ENCODE results near the gene RNF39. TPM values are rescaled to one million over a fixed set of nuclear protein-coding genes. Genes with fewer than 3 reads are reported as not detected.

Gene RNF39
- total RNA-seq, 1 experiment from 2014 or later = not detected

GRCh38 chr6:30063315-30063714 is 12.3 kb downstream of the RNF39 start:
- Histone ChIP-seq H3K36me3 (ENCODE audit: insufficient read depth, low read length, poor library complexity, severe bottlenecking) (peaks cover 8% of the 10 kb centered on the region), H3K27ac (ENCODE audit: low read depth, low read length, poor library complexity, severe bottlenecking) (no peak overlapping the region), H3K4me1 (ENCODE audit: insufficient read depth, low read length, poor library complexity, severe bottlenecking) (peaks cover 28% of the 10 kb centered on the region), H3K27me3 (replicated peaks; ENCODE audit: insufficient read depth, low read depth, low read length, poor library complexity) (no peaks in the 10 kb centered on the region), H3K4me3 (ENCODE audit: low read depth, low read length, poor library complexity, severe bottlenecking) (no peak overlapping the region), H3K9me3 (ENCODE audit: low read depth, low read length, poor library complexity, severe bottlenecking) (no peaks in the 10 kb centered on the region)
- POLR2A ChIA-PET (ENCODE audit: low non-redundant PET) = no interaction called here
- no peak for TF ChIP-seq CTCF (conservative IDR thresholded peaks at IDR 0.05; ENCODE audit: low read depth, low read length)
- TF ChIP-seq EZH2 (IDR thresholded peaks at IDR 0.05; ENCODE audit: borderline replicate concordance, low read depth, low read length, poor library complexity, severe bottlenecking) = no peak
- intact Hi-C loops (cut with micrococcal nuclease; ENCODE audit: unreplicated experiment) = no loop called here
- no peak for DNase-seq (ENCODE audit: low spot score)
- CTCF ChIA-PET = no interaction called here
- BruUV-seq (replicated peaks) = no TSS peak

GRCh38 chr6:30062471-30063178 is 12.9 kb downstream of the RNF39 start:
- DNase-seq (ENCODE audit: low spot score) = no peak
- ChIA-PET POLR2A (ENCODE audit: low non-redundant PET) (no interaction called here), CTCF (interaction anchor here (0.7 kb wide), 1 partner anchor 30 kb away, joined by 3 read pairs; no protein-coding TSS in a partner anchor)
- H3K36me3 ChIP-seq (ENCODE audit: insufficient read depth, low read length, poor library complexity, severe bottlenecking) = peaks cover 8% of the 10 kb centered on the region
- TF ChIP-seq EZH2 (IDR thresholded peaks at IDR 0.05; ENCODE audit: borderline replicate concordance, low read depth, low read length, poor library complexity, severe bottlenecking) (no peak), CTCF (conservative IDR thresholded peaks at IDR 0.05; ENCODE audit: low read depth, low read length) (no peak)
- BruUV-seq (replicated peaks) = no TSS peak
- H3K4me1 ChIP-seq (ENCODE audit: insufficient read depth, low read length, poor library complexity, severe bottlenecking) = peaks cover 23% of the 10 kb centered on the region
- no peaks in the 10 kb centered on the region for H3K9me3 ChIP-seq (ENCODE audit: low read depth, low read length, poor library complexity, severe bottlenecking)
- intact Hi-C loops (cut with micrococcal nuclease; ENCODE audit: unreplicated experiment) = no loop called here
- H3K27ac ChIP-seq (ENCODE audit: low read depth, low read length, poor library complexity, severe bottlenecking) = peak overlapping the region; percentile 85
- peak overlapping the region; percentile 90 for H3K4me3 ChIP-seq (ENCODE audit: low read depth, low read length, poor library complexity, severe bottlenecking)
- H3K27me3 ChIP-seq (replicated peaks; ENCODE audit: insufficient read depth, low read depth, low read length, poor library complexity) = no peaks in the 10 kb centered on the region

GRCh38 chr6:30061858-30062458 is 13.6 kb downstream of the RNF39 start:
- ChIA-PET CTCF (no interaction called here), POLR2A (ENCODE audit: low non-redundant PET) (no interaction called here)
- peaks cover 8% of the 10 kb centered on the region for H3K36me3 ChIP-seq (ENCODE audit: insufficient read depth, low read length, poor library complexity, severe bottlenecking)
- BruUV-seq (replicated peaks) = TSS peak; percentile 64
- intact Hi-C loops (cut with micrococcal nuclease; ENCODE audit: unreplicated experiment) = no loop called here
- no peaks in the 10 kb centered on the region for H3K27me3 ChIP-seq (replicated peaks; ENCODE audit: insufficient read depth, low read depth, low read length, poor library complexity)
- no peak for TF ChIP-seq EZH2 (IDR thresholded peaks at IDR 0.05; ENCODE audit: borderline replicate concordance, low read depth, low read length, poor library complexity, severe bottlenecking)
- no peak for TF ChIP-seq CTCF (conservative IDR thresholded peaks at IDR 0.05; ENCODE audit: low read depth, low read length)
- no peak for DNase-seq (ENCODE audit: low spot score)
- no peaks in the 10 kb centered on the region for H3K9me3 ChIP-seq (ENCODE audit: low read depth, low read length, poor library complexity, severe bottlenecking)
- peak overlapping the region; percentile 90 for H3K4me3 ChIP-seq (ENCODE audit: low read depth, low read length, poor library complexity, severe bottlenecking)
- peaks cover 21% of the 10 kb centered on the region for H3K4me1 ChIP-seq (ENCODE audit: insufficient read depth, low read length, poor library complexity, severe bottlenecking)
- H3K27ac ChIP-seq (ENCODE audit: low read depth, low read length, poor library complexity, severe bottlenecking) = peak overlapping the region; percentile 85
